ENCODE results near the gene ADK. TPM values are rescaled to one million over a fixed set of nuclear protein-coding genes. Genes with fewer than 3 reads are reported as not detected.

Gene ADK
- total and polyA plus RNA-seq, 2 of the 4 experiments (the other 2 are of a cell fraction) = 30.6 to 40.9 TPM

- H3K27me3 ChIP-seq (ENCODE audit: control insufficient read depth, insufficient read depth, low read length) = no peaks in the 10 kb centered on the region
- no peak for ATAC-seq (ENCODE audit: low read depth)
- no peak overlapping the region for H4K5ac ChIP-seq (ENCODE audit: low read depth, low read length)
- no peak overlapping the region for H3K4me2 ChIP-seq (ENCODE audit: low read depth, low read length)
- H2BK5ac ChIP-seq (ENCODE audit: low read depth, low read length, poor library complexity, severe bottlenecking) = no peak overlapping the region
- H3K27ac ChIP-seq (ENCODE audit: insufficient read depth, low read length) = no peak overlapping the region
- no peak overlapping the region for H2BK120ac ChIP-seq (ENCODE audit: low read depth, low read length)
- H2AK9ac ChIP-seq (replicated peaks; ENCODE audit: low read depth, low read length, poor library complexity) = no peak overlapping the region
- H3K4me1 ChIP-seq (ENCODE audit: control insufficient read depth, insufficient read depth, low read length) = no peaks in the 10 kb centered on the region
- dilution Hi-C loops (cut with HindIII; ENCODE audit: low sequenced_read_pairs, unreplicated experiment) = no loop called here
- no peak overlapping the region for H4K8ac ChIP-seq (ENCODE audit: low read depth in 2 of 2, low read length in 2 of 2)
- H2BK15ac ChIP-seq (ENCODE audit: low read depth, low read length) = no peak overlapping the region
- H3K56ac ChIP-seq (ENCODE audit: extremely low read depth, insufficient read depth, low read length) = no peak overlapping the region
- CTCF ChIA-PET = no interaction called here
- H3K18ac ChIP-seq (ENCODE audit: low read depth, low read length) = no peak overlapping the region
- H3K79me1 ChIP-seq (ENCODE audit: low read depth in 1 of 2, low read length in 2 of 2) = no peaks in the 10 kb centered on the region
- H2AFZ ChIP-seq (replicated peaks; ENCODE audit: low read length, poor library complexity) = no peak overlapping the region
- no peak for DNase-seq
- H4K20me1 ChIP-seq (ENCODE audit: insufficient read depth, low read length) = no peaks in the 10 kb centered on the region
- H3K36me3 ChIP-seq (ENCODE audit: control insufficient read depth, insufficient read depth, low read length) = no peaks in the 10 kb centered on the region
- 0 out of 2 replicates have a peak, but pooled peaks cover 2% of the 10 kb centered on the region for H3K9me1 ChIP-seq (ENCODE audit: insufficient read depth, low read length)
- H3K4me3 ChIP-seq (ENCODE audit: insufficient read depth, low read depth, low read length) = no peak overlapping the region
- no TSS peak for BruUV-seq (replicated peaks)
- no peak overlapping the region for H2BK20ac ChIP-seq (ENCODE audit: low read depth, low read length)
- no peak overlapping the region for H3K23ac ChIP-seq (ENCODE audit: low read depth, low read length)
- H3K9ac ChIP-seq (ENCODE audit: low read depth, low read length) = no peak overlapping the region
- intact Hi-C loops (cut with micrococcal nuclease) = no loop called here
- H4K91ac ChIP-seq (ENCODE audit: insufficient read depth, low read depth, low read length) = no peak overlapping the region
- POLR2A ChIA-PET (ENCODE audit: unreplicated experiment) = no interaction called here
- H3K9me3 ChIP-seq (ENCODE audit: control insufficient read depth, insufficient read depth, low read length) = no peaks in the 10 kb centered on the region
- H2AK5ac ChIP-seq (ENCODE audit: low read depth, low read length) = no peak overlapping the region
- in situ Hi-C loops (cut with MboI; ENCODE audit: low sequenced_read_pairs) = no loop called here
- H3K14ac ChIP-seq (replicated peaks; ENCODE audit: low read depth, low read length) = no peak overlapping the region
- TF ChIP-seq RFX5 (IDR thresholded peaks at IDR 0.05; ENCODE audit: low read depth, low read length) = no peak
- TF ChIP-seq RAD21 (IDR thresholded peaks at IDR 0.05; ENCODE audit: low read length) = no peak
- no peak for TF ChIP-seq CHD1 (IDR thresholded peaks at IDR 0.05; ENCODE audit: low read depth, low read length)
- no peak for TF ChIP-seq CEBPB (IDR thresholded peaks at IDR 0.05; ENCODE audit: low read depth, low read length)
- no peak for TF ChIP-seq FOS (IDR thresholded peaks at IDR 0.05; ENCODE audit: low read depth, low read length)
- no peak for TF ChIP-seq MAFK (IDR thresholded peaks at IDR 0.05; ENCODE audit: low read depth, low read length)
- TF ChIP-seq POLR2A (IDR thresholded peaks at IDR 0.05; ENCODE audit: low read depth, low read length) = no peak
- TF ChIP-seq USF2 (IDR thresholded peaks at IDR 0.05; ENCODE audit: low read depth, low read length) = no peak
- TF ChIP-seq MAZ (IDR thresholded peaks at IDR 0.05; ENCODE audit: borderline replicate concordance, low read depth, low read length) = no peak
- no peak for TF ChIP-seq SMC3 (IDR thresholded peaks at IDR 0.05; ENCODE audit: low read depth, low read length)
- TF ChIP-seq RCOR1 (IDR thresholded peaks at IDR 0.05; ENCODE audit: insufficient replicate concordance, low read length) = no peak
- TF ChIP-seq ELK1 (IDR thresholded peaks at IDR 0.05; ENCODE audit: borderline replicate concordance, low read depth, low read length) = no peak
- H3K4ac ChIP-seq (ENCODE audit: low read depth, low read length) = no peak overlapping the region
- WGBS, 2 experiments (ENCODE audit: extremely low coverage in 2 of 2, insufficient read length in 1 of 2) = 100% methylated on average over 1 of the region's 6 CpGs; no CpG with 5 or more reads in 1 of the 2 experiments
Observed at GRCh38 chr10:74750848-74751274, 599.8 kb downstream of the ADK start.

All from IMR-90 (cell line).